Epithelial cell of proximal tubule (primary cell): ENCODE data around the gene RSPRY1. TPM values are rescaled to one million over a fixed set of nuclear protein-coding genes. Genes with fewer than 3 reads are reported as not detected.

Experiments used
- DNase-seq: peaks from one replicate; pipeline ENCODE4 v3.0.0-alpha.2; 2011; ENCODE audit warnings: low read depth
- H3K4me3 ChIP-seq: 2 replicates; pipeline ENCODE4 v1.5.1; 2011; ENCODE audit warnings: low read depth, mild to moderate bottlenecking, low read length
- total RNA-seq: library from RNA; depleted of rRNA; stranded (reverse); fragments of >200 nt; gene quantifications from 2 replicates; pipeline ENCODE4 v1.2.3, GENCODE V29; 2015
- TF ChIP-seq, protein P1 (sequence below): conservative IDR thresholded peaks from 2 replicates; pipeline ENCODE4 v1.5.1; 2012; ENCODE audit warnings: low read depth, mild to moderate bottlenecking, low read length

The RSPRY1 gene
- total RNA-seq, 1 donor from 2014 or later = 28.6 TPM

- H3K4me3 ChIP-seq = peak overlapping the region; percentile 62
- DNase-seq = no peak
- TF ChIP-seq, protein P1, sequence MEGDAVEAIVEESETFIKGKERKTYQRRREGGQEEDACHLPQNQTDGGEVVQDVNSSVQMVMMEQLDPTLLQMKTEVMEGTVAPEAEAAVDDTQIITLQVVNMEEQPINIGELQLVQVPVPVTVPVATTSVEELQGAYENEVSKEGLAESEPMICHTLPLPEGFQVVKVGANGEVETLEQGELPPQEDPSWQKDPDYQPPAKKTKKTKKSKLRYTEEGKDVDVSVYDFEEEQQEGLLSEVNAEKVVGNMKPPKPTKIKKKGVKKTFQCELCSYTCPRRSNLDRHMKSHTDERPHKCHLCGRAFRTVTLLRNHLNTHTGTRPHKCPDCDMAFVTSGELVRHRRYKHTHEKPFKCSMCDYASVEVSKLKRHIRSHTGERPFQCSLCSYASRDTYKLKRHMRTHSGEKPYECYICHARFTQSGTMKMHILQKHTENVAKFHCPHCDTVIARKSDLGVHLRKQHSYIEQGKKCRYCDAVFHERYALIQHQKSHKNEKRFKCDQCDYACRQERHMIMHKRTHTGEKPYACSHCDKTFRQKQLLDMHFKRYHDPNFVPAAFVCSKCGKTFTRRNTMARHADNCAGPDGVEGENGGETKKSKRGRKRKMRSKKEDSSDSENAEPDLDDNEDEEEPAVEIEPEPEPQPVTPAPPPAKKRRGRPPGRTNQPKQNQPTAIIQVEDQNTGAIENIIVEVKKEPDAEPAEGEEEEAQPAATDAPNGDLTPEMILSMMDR = no peak
Observed at GRCh38 chr16:57283214-57283958, 97.3 kb downstream of the RSPRY1 start.

- TF ChIP-seq, protein P1 = no peak
- no peak for DNase-seq
- peak overlapping the region; percentile 62 for H3K4me3 ChIP-seq
Observed at GRCh38 chr16:57283959-57284208, 97.8 kb downstream of the RSPRY1 start.

GRCh38 chr16:57284209-57284951 lies 98.3 kb downstream of the RSPRY1 start, which contains the start of gene PLLP:
PLLP (minus strand) TSS chr16:57284672; CDS start chr16:57284540, 132 bp downstream.
- peak within 1 kb of the TSS; percentile 62 for H3K4me3 ChIP-seq
- TF ChIP-seq, protein P1 = no peak
- DNase-seq = no peak

- DNase-seq = no peak
- H3K4me3 ChIP-seq = peak overlapping the region; percentile 62
- TF ChIP-seq, protein P1 = no peak
Observed at GRCh38 chr16:57284952-57285363, 98.8 kb downstream of the RSPRY1 start.

DNA sequence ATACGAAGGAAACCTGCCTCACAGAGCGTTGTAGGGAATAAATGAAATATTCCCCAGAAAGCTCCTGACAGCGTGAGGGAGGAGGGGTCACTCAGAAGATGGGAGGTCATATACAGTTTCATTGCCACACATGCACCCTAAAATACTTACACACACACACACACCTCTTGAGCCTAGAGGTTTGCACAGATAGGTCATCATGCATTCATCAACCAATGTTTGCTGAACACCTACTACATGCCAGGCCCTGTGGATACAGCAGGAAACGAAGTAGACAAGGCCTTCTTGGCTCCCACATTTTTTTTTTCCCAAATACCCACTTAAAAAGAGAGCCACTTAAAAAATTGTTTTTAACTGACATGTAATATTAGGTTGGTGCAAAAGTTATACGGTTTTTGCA lies 99.2 kb downstream of the RSPRY1 start:
- no peak for DNase-seq
- no peak overlapping the region for H3K4me3 ChIP-seq
- TF ChIP-seq, protein P1 = no peak

DNA sequence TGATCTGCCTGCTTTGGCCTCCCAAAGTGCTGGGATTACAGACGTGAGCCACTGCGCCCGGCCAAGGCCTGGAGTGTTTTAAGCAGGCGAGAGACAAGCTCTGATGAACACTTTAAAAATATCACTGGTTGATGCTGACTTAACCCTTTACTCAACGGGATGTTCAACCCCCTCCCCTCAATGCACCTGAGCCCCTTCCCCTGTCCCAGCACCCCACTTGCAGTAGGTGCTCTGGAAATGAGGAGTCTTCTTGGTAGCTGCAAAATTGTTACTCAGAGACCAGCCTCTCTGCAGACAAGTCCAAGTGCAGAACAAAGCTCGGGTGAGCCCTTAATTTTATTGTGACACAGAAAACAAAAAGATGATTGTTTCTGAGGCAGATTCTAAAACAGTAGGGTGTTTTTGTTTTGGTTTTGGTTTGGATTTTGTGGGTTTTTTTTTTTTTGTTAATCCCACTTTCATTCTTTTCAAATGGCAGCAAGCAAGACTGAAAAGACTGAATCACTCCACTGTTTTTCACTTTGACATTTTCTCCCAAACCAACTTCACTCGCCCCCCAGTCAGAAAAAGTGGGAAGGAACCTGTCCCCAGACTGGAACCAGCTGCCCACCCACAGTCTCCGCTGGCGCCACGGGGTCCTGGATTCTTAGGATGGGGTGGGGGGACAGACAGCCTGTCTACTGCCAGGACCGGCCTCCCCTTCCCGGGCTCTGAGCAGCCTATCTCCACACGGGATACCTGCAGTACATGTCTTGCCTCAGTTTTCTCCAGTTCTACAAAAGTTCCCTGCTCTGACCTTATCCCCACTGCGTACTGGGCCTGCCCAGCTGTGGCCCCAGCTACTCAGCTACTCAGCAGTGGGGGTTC lies 103.5 kb downstream of the RSPRY1 start:
- no peak for DNase-seq
- TF ChIP-seq, protein P1 = no peak
- H3K4me3 ChIP-seq = no peak overlapping the region

Other genes with a start within 250 kb of the RSPRY1 start
- gene CETP, start 224.4 kb upstream of the RSPRY1 start, total RNA-seq = not detected in 2 replicates
- 3.8 and 4.5 TPM in 2 replicates for gene NLRC5, start 196.8 kb upstream of the RSPRY1 start, total RNA-seq
- gene CPNE2, start 93.7 kb upstream of the RSPRY1 start, total RNA-seq = 44.9 and 50.2 TPM in 2 replicates
- gene PSME3IP1, start 290 bp upstream of the RSPRY1 start, total RNA-seq = 79.4 and 105 TPM in 2 replicates
- 44.6 and 55.7 TPM in 2 replicates for gene ARL2BP, start 58.9 kb downstream of the RSPRY1 start, total RNA-seq
- gene PLLP, start 98.3 kb downstream of the RSPRY1 start, total RNA-seq = 2.5 and 6.1 TPM in 2 replicates
- not detected in 2 replicates for gene CCL22, start 172.5 kb downstream of the RSPRY1 start, total RNA-seq
- gene CX3CL1, start 186.2 kb downstream of the RSPRY1 start, total RNA-seq = 6.4 and 13.5 TPM in 2 replicates
- not detected in 2 replicates for gene CCL17, start 218.4 kb downstream of the RSPRY1 start, total RNA-seq